Mesodermal cell (in vitro differentiated cells): Measurements from ENCODE around the gene RICTOR.
"Not testable (repeated sequence)": the region's sequence is repeated elsewhere in the genome, so short reads cannot be mapped to it uniquely, and the experiment has no call there.

Experiments
- H3K27ac ChIP-seq: 2 replicates; pipeline ENCODE4 v1.7.0; 2013; ENCODE audit warnings: mild to moderate bottlenecking, low read depth, low read length, moderate library complexity; ENCODE audit not compliant: severe bottlenecking
- H3K36me3 ChIP-seq: 2 replicates; pipeline ENCODE4 v1.7.1; 2013; ENCODE audit warnings: mild to moderate bottlenecking, low read length, moderate library complexity; ENCODE audit not compliant: control insufficient read depth, insufficient read depth
- H3K4me1 ChIP-seq: one replicate; pipeline ENCODE4 v1.7.1; 2013; ENCODE audit warnings: mild to moderate bottlenecking, low read length; ENCODE audit not compliant: insufficient read depth, control insufficient read depth, poor library complexity, severe bottlenecking
- H3K4me3 ChIP-seq: 2 replicates; pipeline ENCODE4 v1.7.0; 2013; ENCODE audit warnings: low read length, control low read depth, mild to moderate bottlenecking; ENCODE audit not compliant: insufficient read depth, poor library complexity, severe bottlenecking; ENCODE audit errors: extremely low read depth
- H3K9me3 ChIP-seq: 2 replicates; pipeline ENCODE4 v1.7.1; 2013; ENCODE audit warnings: mild to moderate bottlenecking, low read length, moderate library complexity; ENCODE audit not compliant: control insufficient read depth
- WGBS, 2 experiments: methylation state at CpG; one replicate each; pipeline ENCODE4 v1.1.5; 2013; ENCODE audit warnings: missing lambda C conversion rate in 2 of 2; ENCODE audit not compliant: insufficient coverage in 2 of 2; 5-methylcytosine and 5-hydroxymethylcytosine counted together

The RICTOR gene

DNA sequence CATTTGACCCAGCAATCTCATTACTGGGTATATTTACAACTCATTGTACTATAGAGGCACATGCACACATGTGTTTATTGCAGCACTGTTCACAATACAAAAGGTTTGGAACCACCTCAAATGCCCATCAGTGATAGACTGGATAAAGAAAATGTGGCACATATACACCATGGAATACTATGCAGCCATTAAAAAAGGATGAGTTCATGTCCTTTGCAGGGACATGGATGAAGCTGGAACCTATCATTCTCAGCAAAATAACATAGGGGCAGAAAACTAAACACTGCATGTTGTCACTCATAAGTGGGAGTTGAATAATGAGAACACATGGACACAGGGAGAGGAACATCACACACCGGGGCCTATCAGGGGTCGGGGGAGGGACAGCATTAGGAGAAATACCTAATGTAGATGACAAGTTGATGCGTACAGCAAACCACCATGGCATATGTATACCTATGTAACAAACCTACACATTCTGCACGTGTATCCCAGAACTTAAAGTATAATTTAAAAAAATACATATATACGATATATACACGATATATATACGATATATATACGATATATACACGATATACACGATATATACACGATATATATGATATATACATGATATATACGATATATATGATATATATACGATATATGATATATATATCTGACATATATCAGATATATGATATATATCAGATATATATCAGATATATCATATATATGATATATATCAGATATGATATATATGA is 84.1 kb downstream of the RICTOR start:
- not testable (repeated sequence) for H3K27ac ChIP-seq, H3K4me3 ChIP-seq, H3K4me1 ChIP-seq, H3K9me3 ChIP-seq
- peaks cover 15% of the 10 kb centered on the region for H3K36me3 ChIP-seq
- 100% methylated on average over 1 of the region's 13 CpGs; no CpG with 5 or more reads in 1 of the 2 experiments for WGBS, 2 experiments

DNA sequence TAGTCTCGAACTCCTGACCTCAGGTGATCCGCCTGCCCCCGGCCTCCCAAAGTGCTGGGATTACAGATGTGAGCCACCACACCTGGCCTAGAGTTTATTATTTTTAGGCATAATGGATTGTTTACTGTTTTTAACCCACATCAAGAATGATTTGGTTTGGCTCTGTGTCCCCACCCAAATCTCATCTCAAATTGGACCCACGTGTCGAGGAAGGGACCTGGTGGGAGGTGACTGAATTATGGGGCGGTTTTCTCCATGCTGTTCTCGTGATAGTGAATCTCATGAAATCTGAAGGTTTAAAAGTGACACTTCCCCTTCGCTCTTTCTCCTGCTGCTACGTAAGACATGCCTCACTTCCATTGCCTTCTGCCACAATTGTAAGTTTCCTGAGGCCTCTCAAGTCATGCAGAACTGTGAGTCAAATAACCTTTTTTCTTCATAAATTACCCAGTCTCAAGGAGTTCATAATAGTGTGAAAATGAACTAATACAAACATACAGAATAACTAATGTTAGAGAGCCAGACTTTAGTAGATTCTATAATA is 88.2 kb downstream of the RICTOR start:
- Histone ChIP-seq H3K27ac (no peak overlapping the region), H3K4me1 (no peaks in the 10 kb centered on the region), H3K9me3 (no peaks in the 10 kb centered on the region), H3K4me3 (no peak overlapping the region), H3K36me3 (peaks cover 13% of the 10 kb centered on the region)
- 61 to 71% methylated on average over 3 to 4 of the region's 9 CpGs for WGBS, 2 experiments

DNA sequence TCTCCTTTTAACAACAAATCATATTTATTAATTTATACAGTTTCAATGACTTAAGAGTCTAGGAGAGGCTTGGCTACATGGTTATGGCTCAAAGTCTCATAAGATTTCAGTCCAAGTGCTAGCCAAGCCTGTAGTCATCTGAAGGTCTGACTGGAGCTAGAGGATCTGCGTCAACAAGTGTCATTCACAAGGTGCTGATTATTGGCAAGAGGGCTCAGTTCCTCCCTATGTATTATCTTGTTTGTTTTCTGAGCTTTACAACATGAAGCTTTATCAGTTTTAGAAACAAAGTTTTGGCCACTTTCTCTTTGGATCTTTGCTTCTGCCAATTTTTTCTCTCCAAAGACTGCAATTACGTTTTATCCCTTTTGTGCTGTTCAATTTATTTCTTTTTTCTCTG is 94.7 kb downstream of the RICTOR start:
- Histone ChIP-seq H3K36me3 (no peaks in the 10 kb centered on the region), H3K9me3 (no peaks in the 10 kb centered on the region), H3K4me1 (no peaks in the 10 kb centered on the region), H3K4me3 (no peak overlapping the region), H3K27ac (no peak overlapping the region)
- 80% methylated on average over 1 of the region's 2 CpGs; no CpG with 5 or more reads in 1 of the 2 experiments for WGBS, 2 experiments

DNA sequence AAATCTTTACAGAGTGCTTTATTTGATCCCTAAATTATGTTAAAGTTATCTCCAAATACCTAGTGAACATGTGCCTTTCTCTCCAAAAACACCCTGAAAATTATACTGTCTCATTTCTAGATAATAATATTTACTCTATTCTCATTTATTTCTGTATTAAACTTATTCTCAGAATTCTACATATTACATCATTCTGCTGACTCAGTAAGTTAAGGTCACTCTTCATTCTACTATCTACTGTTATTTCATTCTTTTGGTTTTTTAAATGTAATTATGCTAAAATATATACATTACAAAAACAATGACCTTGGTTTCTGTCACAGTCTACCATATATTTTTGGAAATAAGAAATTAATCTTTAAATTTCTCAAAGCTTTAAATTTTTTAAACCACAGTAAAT is 96.2 kb downstream of the RICTOR start:
- H3K36me3 ChIP-seq = no peaks in the 10 kb centered on the region
- no peak overlapping the region for H3K27ac ChIP-seq
- no peaks in the 10 kb centered on the region for H3K9me3 ChIP-seq
- H3K4me1 ChIP-seq = no peaks in the 10 kb centered on the region
- H3K4me3 ChIP-seq = no peak overlapping the region

DNA sequence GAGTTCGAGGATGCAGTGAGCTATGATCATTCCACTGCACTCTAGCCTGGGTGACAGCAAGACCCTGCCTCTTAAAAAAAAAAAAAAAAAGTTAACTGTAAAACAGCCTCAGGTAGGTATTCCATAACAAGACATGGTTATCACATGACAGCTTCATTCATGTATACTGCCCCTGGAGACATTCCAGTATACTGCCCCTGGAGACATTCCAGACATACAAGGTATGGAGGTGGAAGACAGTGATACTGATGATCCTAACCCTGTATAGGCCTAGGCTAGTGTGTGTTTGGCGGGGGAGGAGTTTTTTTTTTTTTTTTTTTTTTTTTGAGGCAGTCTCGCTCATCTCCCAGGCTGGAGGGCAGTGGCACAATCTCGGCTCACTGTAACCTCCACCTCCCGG is 105.5 kb downstream of the RICTOR start:
- Histone ChIP-seq H3K9me3 (no peaks in the 10 kb centered on the region), H3K27ac (no peak overlapping the region), H3K36me3 (peaks cover 30% of the 10 kb centered on the region), H3K4me1 (no peaks in the 10 kb centered on the region), H3K4me3 (no peak overlapping the region)
- WGBS, 2 experiments = 86 to 97% methylated on average over 3 of the region's 5 CpGs

DNA sequence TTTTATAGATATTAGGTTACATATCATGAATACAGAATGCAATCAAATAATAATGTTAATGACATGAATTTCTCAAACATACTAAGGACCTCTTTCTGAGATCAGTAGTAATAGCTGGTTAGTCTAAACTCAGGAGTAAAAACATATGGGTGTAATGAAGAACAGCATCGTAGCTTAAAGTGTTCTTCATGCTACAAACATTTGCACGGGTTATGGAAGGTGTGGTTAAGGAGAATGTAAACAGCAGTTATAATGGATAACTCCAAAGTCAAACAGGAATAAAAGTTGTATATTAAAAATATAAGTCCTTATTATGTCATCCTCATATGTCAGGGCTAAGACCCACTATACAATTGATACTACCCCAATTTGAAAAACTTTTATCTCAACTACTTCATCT is 112.5 kb downstream of the RICTOR start:
- Histone ChIP-seq H3K9me3 (no peaks in the 10 kb centered on the region), H3K4me3 (no peak overlapping the region), H3K4me1 (no peaks in the 10 kb centered on the region), H3K27ac (no peak overlapping the region), H3K36me3 (peaks cover 30% of the 10 kb centered on the region)
- no CpG with 5 or more reads among the region's 2 CpGs for WGBS, 2 experiments

DNA sequence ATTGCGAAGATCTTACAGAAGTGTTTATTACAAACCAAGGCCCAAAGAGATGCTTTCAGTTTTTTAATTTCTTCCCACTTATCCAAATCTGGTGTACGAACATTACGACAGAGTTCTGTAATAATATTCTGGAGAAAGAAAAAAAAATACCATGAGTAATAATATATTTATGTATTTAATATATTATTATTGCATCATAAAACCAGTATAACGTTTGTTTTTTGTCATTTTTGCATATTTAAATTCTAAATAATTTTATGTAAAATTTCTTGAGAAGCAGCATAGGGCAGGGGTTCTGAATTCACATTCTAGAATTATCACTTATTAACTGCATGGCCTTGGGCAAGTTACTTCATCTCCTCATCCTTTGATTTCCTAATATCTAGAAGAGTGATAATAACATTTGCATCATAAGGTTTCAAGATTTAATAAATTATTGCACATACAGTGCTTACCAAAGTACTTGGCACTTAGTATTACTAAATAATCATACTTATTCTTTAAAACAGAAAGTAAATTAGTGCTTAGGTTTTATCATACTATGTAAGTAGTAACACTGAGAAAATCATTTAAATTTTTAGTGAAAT is 120.7 kb downstream of the RICTOR start:
- Histone ChIP-seq H3K36me3 (peaks cover 41% of the 10 kb centered on the region), H3K4me3 (no peak overlapping the region), H3K27ac (no peak overlapping the region), H3K4me1 (no peaks in the 10 kb centered on the region), H3K9me3 (no peaks in the 10 kb centered on the region)
- WGBS, 2 experiments = no CpG with 5 or more reads among the region's 4 CpGs

DNA sequence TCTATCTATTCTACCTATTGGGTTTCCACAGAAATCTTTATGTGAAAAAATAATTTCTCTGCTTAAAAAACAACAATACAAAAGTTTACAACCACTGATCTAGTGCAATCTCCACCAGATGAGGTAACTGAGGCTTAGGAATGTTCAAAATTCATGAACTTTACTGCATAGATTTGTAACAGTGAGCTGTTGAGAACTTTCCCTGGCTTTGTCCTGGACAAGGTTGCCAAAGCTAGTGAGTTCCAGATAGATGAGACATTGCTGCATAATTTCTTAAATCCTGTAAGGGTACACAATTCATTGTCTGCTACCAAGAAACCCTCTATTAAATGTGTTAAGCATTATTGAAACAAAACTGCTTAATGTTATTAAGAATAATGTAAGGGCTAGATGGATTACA is 125.7 kb downstream of the RICTOR start:
- Histone ChIP-seq H3K4me1 (no peaks in the 10 kb centered on the region), H3K36me3 (peaks cover 35% of the 10 kb centered on the region), H3K27ac (no peak overlapping the region), H3K4me3 (no peak overlapping the region), H3K9me3 (no peaks in the 10 kb centered on the region)

DNA sequence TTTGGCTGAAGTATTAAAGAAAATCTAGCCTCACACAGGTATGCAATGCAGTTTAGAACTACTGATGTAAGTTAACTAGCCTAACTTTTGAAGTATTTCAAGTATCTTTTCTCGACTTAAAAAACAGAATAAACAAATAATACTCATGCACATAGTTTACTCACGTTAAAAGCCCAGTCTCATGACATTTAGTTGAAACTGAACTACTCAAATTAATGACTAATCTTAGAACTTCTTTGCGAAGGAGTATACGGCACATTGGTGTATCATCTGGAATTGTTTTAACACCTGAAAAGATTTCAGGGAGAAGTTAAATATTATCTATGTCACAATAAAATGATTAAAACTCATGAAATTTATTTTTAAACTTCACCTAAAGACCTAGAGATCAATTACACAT is 129.9 kb downstream of the RICTOR start:
- H3K36me3 ChIP-seq = peaks cover 37% of the 10 kb centered on the region
- no peaks in the 10 kb centered on the region for H3K4me1 ChIP-seq
- H3K9me3 ChIP-seq = no peaks in the 10 kb centered on the region
- no peak overlapping the region for H3K27ac ChIP-seq
- WGBS, 2 experiments = 80 to 100% methylated on average over 1 of the region's 4 CpGs
- H3K4me3 ChIP-seq = no peak overlapping the region

DNA sequence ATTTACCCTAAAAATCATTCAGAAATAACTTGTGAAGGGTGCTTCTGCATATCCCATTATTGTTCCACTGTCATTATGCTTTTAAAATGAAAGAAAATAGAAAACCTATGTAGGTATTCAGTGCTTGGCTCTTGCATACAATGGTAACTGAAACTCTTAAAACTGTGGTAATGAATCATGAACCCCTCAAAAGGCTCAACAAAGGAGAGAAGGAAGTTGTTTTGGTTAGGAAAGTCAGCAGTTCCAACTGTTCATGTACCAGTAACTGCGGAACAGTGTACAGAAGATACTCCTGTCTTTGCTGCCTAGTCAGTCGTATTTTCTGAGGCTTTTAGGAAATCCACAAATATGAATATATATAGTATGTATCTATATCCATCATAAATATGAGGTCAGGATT is 132.3 kb downstream of the RICTOR start:
- WGBS, 2 experiments = no CpG with 5 or more reads among the region's 2 CpGs
- Histone ChIP-seq H3K4me3 (no peak overlapping the region), H3K27ac (no peak overlapping the region), H3K9me3 (no peaks in the 10 kb centered on the region), H3K4me1 (no peaks in the 10 kb centered on the region), H3K36me3 (peaks cover 36% of the 10 kb centered on the region)

DNA sequence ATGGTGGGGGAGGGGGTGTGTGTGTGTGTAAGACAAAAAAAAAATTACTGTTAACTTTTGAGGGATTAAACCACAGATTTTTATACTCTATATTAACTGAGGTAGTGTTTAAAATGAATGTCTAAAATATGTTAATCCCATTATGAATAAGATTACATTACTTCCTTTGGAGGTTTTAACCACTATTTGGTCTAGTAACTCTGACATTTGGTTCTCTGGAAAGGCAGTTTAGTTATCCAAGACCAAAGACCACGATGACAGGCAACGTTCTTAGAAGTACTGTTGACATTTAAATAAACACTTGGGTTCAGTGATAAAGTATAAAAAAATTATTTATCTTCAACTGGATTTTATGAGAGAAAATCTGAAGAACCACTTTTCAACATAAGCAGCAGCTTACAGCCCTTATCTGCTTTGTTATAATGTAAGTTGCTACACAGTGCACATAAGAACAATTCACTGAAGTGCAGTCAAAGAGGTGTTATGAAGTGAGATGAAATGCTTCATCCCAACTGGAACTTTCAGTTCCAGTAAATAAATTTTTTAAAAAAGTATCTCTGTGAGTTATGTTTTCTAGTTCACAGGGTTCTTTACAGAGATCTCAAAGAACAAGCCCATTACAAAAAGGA is 133.9 kb downstream of the RICTOR start:
- Histone ChIP-seq H3K36me3 (peaks cover 39% of the 10 kb centered on the region), H3K4me1 (no peaks in the 10 kb centered on the region), H3K27ac (no peak overlapping the region), H3K9me3 (no peaks in the 10 kb centered on the region), H3K4me3 (no peak overlapping the region)
- no CpG with 5 or more reads among the region's 2 CpGs for WGBS, 2 experiments
